Caco-2 (cell line): ENCODE data around the gene CCDC14. TPM values are rescaled to one million over a fixed set of nuclear protein-coding genes. Genes with fewer than 3 reads are reported as not detected.
"Not testable (repeated sequence)": the region's sequence is repeated elsewhere in the genome, so short reads cannot be mapped to it uniquely, and the experiment has no call there.

Source experiments
- BruUV-seq: library from RNA; stranded (reverse); fragments of 400-500 nt; replicated peaks from 2 replicates; lab custom pipeline; 2021; lab: Mats Ljungman, UMichigan
- CTCF ChIA-PET: fragments of 300-600 bp; sonication (Branson Sonifier 250); formaldehyde crosslinking; loops from one replicate; lab custom pipeline; 2022; ENCODE audit warnings: antibody characterized with exemption; lab: Charles Lee
- POLR2A ChIA-PET: fragments of 300-600 bp; sonication (Branson Sonifier 250); formaldehyde crosslinking; loops from one replicate; lab custom pipeline; 2022; ENCODE audit warnings: antibody characterized with exemption; lab: Charles Lee
- DNase-seq, 2 experiments: peaks; one replicate each; pipeline versions ENCODE4 v3.0.0 to v3.0.0-alpha.2; 2020 to 2022
- H3K27me3 ChIP-seq: replicated peaks from 2 replicates; pipeline ENCODE4 v1.6.0; 2011; ENCODE audit warnings: low read length; ENCODE audit not compliant: control insufficient read depth, insufficient read depth
- H3K36me3 ChIP-seq: 2 replicates; pipeline ENCODE4 v1.5.1; 2011; ENCODE audit warnings: low read length; ENCODE audit not compliant: control insufficient read depth, insufficient read depth
- H3K4me1 ChIP-seq: fragments of 250-450 bp; sonication (Bioruptor Pico); 2 replicates; pipeline ENCODE4 v1.5.1; 2020; ENCODE audit warnings: mild to moderate bottlenecking
- H3K4me3 ChIP-seq: 2 replicates; pipeline ENCODE4 v1.5.1; 2011; ENCODE audit warnings: low read depth, mild to moderate bottlenecking, control low read depth, low read length
- H3K9me3 ChIP-seq: fragments of 250-450 bp; sonication (Bioruptor Pico); 2 replicates; pipeline ENCODE4 v1.5.1; 2020; ENCODE audit warnings: mild to moderate bottlenecking, moderate library complexity
- H3K27ac Mint-ChIP-seq: one replicate; pipeline ENCODE4 v1.8.0; 2022; ENCODE audit warnings: mixed read lengths; ENCODE audit not compliant: unreplicated experiment
- H3K27me3 Mint-ChIP-seq: one replicate; pipeline ENCODE4 v1.8.0; 2022; ENCODE audit warnings: mixed read lengths; ENCODE audit not compliant: insufficient read depth, unreplicated experiment
- H3K36me3 Mint-ChIP-seq: one replicate; pipeline ENCODE4 v1.8.0; 2022; ENCODE audit warnings: mild to moderate bottlenecking, mixed read lengths; ENCODE audit not compliant: insufficient read depth, unreplicated experiment
- H3K4me1 Mint-ChIP-seq: one replicate; pipeline ENCODE4 v1.8.0; 2022; ENCODE audit warnings: low read depth, mixed read lengths; ENCODE audit not compliant: unreplicated experiment
- H3K4me3 Mint-ChIP-seq: one replicate; pipeline ENCODE4 v1.8.0; 2022; ENCODE audit warnings: mild to moderate bottlenecking, moderate library complexity, mixed read lengths; ENCODE audit not compliant: unreplicated experiment
- H3K9me3 Mint-ChIP-seq: one replicate; pipeline ENCODE4 v1.8.0; 2022; ENCODE audit warnings: mixed read lengths; ENCODE audit not compliant: unreplicated experiment
- CTCF ChIP-seq, 2 experiments: fragments of 200-600 bp in 1 of 2; IDR thresholded peaks; 1 replicate in 1 of 2; 2 replicates in 1 of 2; pipeline versions ENCODE4 v1.5.1 to v1.8.0; 2011 to 2022; ENCODE audit warnings: antibody characterized with exemption in 1 of 2, control low read depth in 1 of 2, inconsistent platforms in 1 of 2, low read depth in 1 of 2, low read length in 1 of 2, mild to moderate bottlenecking in 1 of 2, moderate library complexity in 1 of 2; ENCODE audit not compliant: insufficient read depth in 1 of 2, severe bottlenecking in 1 of 2, unreplicated experiment in 1 of 2
- intact Hi-C: fragments of 100-400 bp; cut with micrococcal nuclease; formaldehyde crosslinking; loops from one replicate; pipeline ENCODE4 v1.10.0; 2022; ENCODE audit not compliant: unreplicated experiment
- total RNA-seq: library from RNA; stranded (reverse); gene quantifications from 2 replicates; pipeline ENCODE4 v1.2.3, GENCODE V29; 2022

Gene CCDC14
- total RNA-seq, 1 experiment from 2014 or later: 43.5 TPM

GRCh38 chr3:123986427-123986826 lies 25.4 kb upstream of the CCDC14 start:
- POLR2A ChIA-PET: no interaction called here
- intact Hi-C loops: loop anchor here (10.0 kb wide), 2 partner anchors 242 to 332 kb away; no protein-coding TSS in a partner anchor
- Mint-ChIP-seq H3K9me3 (no peaks in the 10 kb centered on the region), H3K36me3 (no peaks in the 10 kb centered on the region), H3K4me1 (no peaks in the 10 kb centered on the region), H3K4me3 (no peak overlapping the region), H3K27ac (no peak overlapping the region), H3K27me3 (peaks cover 23% of the 10 kb centered on the region)
- no peak for TF ChIP-seq CTCF (IDR thresholded peaks at IDR 0.05; ENCODE audit: insufficient read depth in 1 of 2, low read depth in 1 of 2, low read length in 1 of 2, severe bottlenecking in 1 of 2, unreplicated experiment in 1 of 2)
- 0 out of 2 replicates have a peak, but pooled peaks cover 1% of the 10 kb centered on the region for H3K27me3 ChIP-seq
- CTCF ChIA-PET: no interaction called here
- H3K9me3 ChIP-seq: no peaks in the 10 kb centered on the region
- DNase-seq: no peak
- BruUV-seq: no TSS peak
- H3K4me3 ChIP-seq: no peak overlapping the region
- H3K36me3 ChIP-seq: no peaks in the 10 kb centered on the region
- no peaks in the 10 kb centered on the region for H3K4me1 ChIP-seq

GRCh38 chr3:123984957-123985356 lies 23.9 kb upstream of the CCDC14 start:
- no peaks in the 10 kb centered on the region for H3K36me3 ChIP-seq
- no peak overlapping the region for H3K27ac Mint-ChIP-seq
- H3K9me3 Mint-ChIP-seq: no peaks in the 10 kb centered on the region
- intact Hi-C loops: loop anchor here (10.0 kb wide), 2 partner anchors 240 to 330 kb away; no protein-coding TSS in a partner anchor
- no peak overlapping the region for H3K4me3 ChIP-seq
- no peaks in the 10 kb centered on the region for H3K4me1 Mint-ChIP-seq
- ChIA-PET POLR2A (no interaction called here), CTCF (no interaction called here)
- H3K27me3 Mint-ChIP-seq: peaks cover 20% of the 10 kb centered on the region
- no peaks in the 10 kb centered on the region for H3K9me3 ChIP-seq
- no peak for TF ChIP-seq CTCF (IDR thresholded peaks at IDR 0.05; ENCODE audit: insufficient read depth in 1 of 2, low read depth in 1 of 2, low read length in 1 of 2, severe bottlenecking in 1 of 2, unreplicated experiment in 1 of 2)
- no peak overlapping the region for H3K4me3 Mint-ChIP-seq
- H3K4me1 ChIP-seq: no peaks in the 10 kb centered on the region
- H3K27me3 ChIP-seq: 0 out of 2 replicates have a peak, but pooled peaks cover 1% of the 10 kb centered on the region
- no TSS peak for BruUV-seq
- DNase-seq: no peak
- H3K36me3 Mint-ChIP-seq: no peaks in the 10 kb centered on the region

GRCh38 chr3:123984350-123984749 lies 23.3 kb upstream of the CCDC14 start:
- H3K27me3 Mint-ChIP-seq: peaks cover 19% of the 10 kb centered on the region
- no peaks in the 10 kb centered on the region for H3K27me3 ChIP-seq

GRCh38 chr3:123981317-123981716 lies 20.3 kb upstream of the CCDC14 start:
- POLR2A ChIA-PET, BruUV-seq, CTCF ChIA-PET, H3K4me3 Mint-ChIP-seq, H3K9me3 Mint-ChIP-seq, H3K27ac Mint-ChIP-seq, H3K36me3 ChIP-seq, H3K4me1 Mint-ChIP-seq, H3K4me3 ChIP-seq, DNase-seq, H3K27me3 ChIP-seq, H3K9me3 ChIP-seq, H3K4me1 ChIP-seq, H3K36me3 Mint-ChIP-seq: not testable (repeated sequence)
- intact Hi-C loops: loop anchor here (10.0 kb wide), 2 partner anchors 237 to 327 kb away; no protein-coding TSS in a partner anchor
- peaks cover 18% of the 10 kb centered on the region for H3K27me3 Mint-ChIP-seq

More at GRCh38 chr3:123984350-123984749, 23.3 kb upstream of the CCDC14 start:
- Histone ChIP-seq H3K36me3 (no peaks in the 10 kb centered on the region), H3K4me1 (no peaks in the 10 kb centered on the region), H3K4me3 (no peak overlapping the region), H3K9me3 (no peaks in the 10 kb centered on the region)
- Mint-ChIP-seq H3K9me3 (no peaks in the 10 kb centered on the region), H3K27ac (no peak overlapping the region), H3K4me1 (no peaks in the 10 kb centered on the region), H3K36me3 (no peaks in the 10 kb centered on the region), H3K4me3 (no peak overlapping the region)
- POLR2A ChIA-PET: no interaction called here
- no TSS peak for BruUV-seq
- DNase-seq: no peak
- CTCF ChIA-PET: no interaction called here
- TF ChIP-seq CTCF (IDR thresholded peaks at IDR 0.05; ENCODE audit: insufficient read depth in 1 of 2, low read depth in 1 of 2, low read length in 1 of 2, severe bottlenecking in 1 of 2, unreplicated experiment in 1 of 2): no peak
- intact Hi-C loops: loop anchor here (10.0 kb wide), 2 partner anchors 240 to 330 kb away; no protein-coding TSS in a partner anchor
